Transverse colon (tissue), 4 donors: Measurements from ENCODE around the gene GALNT18.

ENCODE experiments used
- CTCF ChIP-seq, 5 experiments: fragments of 200-600 bp in 3 of 5; fragments of 450-650 bp in 2 of 5; sonication (generic) in 3 of 5; IDR thresholded peaks; 1 replicate in 2 of 5; 2 replicates in 3 of 5; pipeline ENCODE4 v1.5.1; 2016 to 2017; ENCODE audit warnings: antibody characterized with exemption in 5 of 5, inconsistent platforms in 3 of 5, mild to moderate bottlenecking in 2 of 5, moderate library complexity in 1 of 5
- EP300 ChIP-seq: sonication (generic); formaldehyde crosslinking; IDR thresholded peaks from one replicate; pipeline ENCODE4 v1.6.1; 2017; ENCODE audit warnings: antibody characterized with exemption, low read depth
- POLR2A ChIP-seq: fragments of 450-650 bp; IDR thresholded peaks from one replicate; pipeline ENCODE4 v1.6.1; 2016; ENCODE audit warnings: antibody characterized with exemption, mild to moderate bottlenecking, moderate library complexity
- POLR2AphosphoS5 ChIP-seq, 3 donors: sonication (generic); formaldehyde crosslinking; IDR thresholded peaks; one replicate each; pipeline ENCODE4 v1.6.1; 2016; ENCODE audit warnings: antibody characterized with exemption in 3 of 3

- TF ChIP-seq CTCF (IDR thresholded peaks at IDR 0.05) (no peak), POLR2AphosphoS5 (IDR thresholded peaks at IDR 0.05) (no peak), POLR2A (no peak), EP300 (no peak)
Measured at GRCh38 chr11:11668274-11668673, 46.5 kb upstream of the GALNT18 start.
